GM12878 (cell line): ENCODE results near the gene BCAS3. TPM values are rescaled to one million over a fixed set of nuclear protein-coding genes. Genes with fewer than 3 reads are reported as not detected.

Experiments used
- ATAC-seq: fragments of 200-7000 bp; cut with Tn5 transposase; 3 replicates; pipeline ENCODE4 v1.9.1; 2020; ENCODE audit warnings: mild to moderate bottlenecking, moderate library complexity
- BruUV-seq: library from RNA; stranded (reverse); fragments of 400-500 nt; replicated peaks from 2 replicates; lab custom pipeline; 2021; lab: Mats Ljungman, UMichigan
- CTCF ChIA-PET: fragments of 300-600 bp; sonication (Branson Sonifier 250); formaldehyde crosslinking; extraction: SDS; loops from one replicate; lab custom pipeline; 2021; ENCODE audit warnings: inconsistent platforms; lab: Yijun Ruan, JAX
- POLR2A ChIA-PET: fragments of 350-600 bp; formaldehyde crosslinking; extraction: SDS; loops from one replicate; lab custom pipeline; 2021; ENCODE audit warnings: inconsistent platforms; lab: Charles Lee
- RAD21 ChIA-PET: fragments of 300-600 bp; sonication (Branson Sonifier 250); formaldehyde crosslinking; loops from one replicate; lab custom pipeline; 2023; ENCODE audit warnings: antibody characterized with exemption; ENCODE audit not compliant: unreplicated experiment; lab: Charles Lee
- SMC1A ChIA-PET: fragments of 300-600 bp; sonication (Branson Sonifier 250); formaldehyde crosslinking; loops from one replicate; lab custom pipeline; 2023; ENCODE audit not compliant: unreplicated experiment, uncharacterized antibody; lab: Charles Lee
- DNase-seq: peaks from one replicate; pipeline ENCODE4 v3.0.0-alpha.2; 2011; ENCODE audit warnings: low read depth, low spot score
- FAIRE-seq: peaks from 3 replicates; lab custom pipeline; 2011; peaks lifted over from hg19 to GRCh38; lab: Jason Lieb, UNC
- H2AFZ ChIP-seq: 2 replicates; pipeline ENCODE4 v1.6.0; 2011; ENCODE audit warnings: low read depth, low read length, control low read depth; ENCODE audit not compliant: control insufficient read depth
- H3K27ac ChIP-seq: 2 replicates; pipeline ENCODE4 v1.5.1; 2011; ENCODE audit warnings: control low read depth; ENCODE audit not compliant: control insufficient read depth, insufficient read depth
- H3K27me3 ChIP-seq, 2 experiments: replicated peaks in 1 of 2; 2 replicates each; pipeline versions ENCODE4 v1.6.0 to v1.6.1; 2011; ENCODE audit warnings: low read length in 1 of 2; ENCODE audit not compliant: control insufficient read depth in 2 of 2, insufficient read depth in 2 of 2
- H3K36me3 ChIP-seq, 2 experiments: 2 replicates each; pipeline ENCODE4 v1.5.1; 2011; ENCODE audit warnings: low read length in 1 of 2; ENCODE audit not compliant: control insufficient read depth in 2 of 2, insufficient read depth in 2 of 2
- H3K4me1 ChIP-seq: 2 replicates; pipeline ENCODE4 v1.6.1; 2011; ENCODE audit warnings: mild to moderate bottlenecking, low read length, moderate library complexity, mixed read lengths; ENCODE audit not compliant: control insufficient read depth, insufficient read depth
- H3K4me2 ChIP-seq: 2 replicates; pipeline ENCODE4 v1.6.0; 2011; ENCODE audit warnings: control low read depth; ENCODE audit not compliant: control insufficient read depth, insufficient read depth
- H3K4me3 ChIP-seq: fragments of 200-600 bp; sonication (generic); 2 replicates; pipeline ENCODE4 v1.5.1; 2016
- H3K79me2 ChIP-seq: 2 replicates; pipeline ENCODE4 v1.6.0; 2011; ENCODE audit warnings: low read length; ENCODE audit not compliant: control insufficient read depth, insufficient read depth
- H3K9ac ChIP-seq: 2 replicates; pipeline ENCODE4 v1.8.0; 2011; ENCODE audit warnings: low read length, control low read depth, mixed read lengths; ENCODE audit not compliant: control insufficient read depth, insufficient read depth
- H3K9me3 ChIP-seq: replicated peaks from 3 replicates; pipeline ENCODE4 v1.5.1; 2011; ENCODE audit warnings: mild to moderate bottlenecking, low read length; ENCODE audit not compliant: control insufficient read depth, insufficient read depth
- H4K20me1 ChIP-seq: 2 replicates; pipeline ENCODE4 v1.6.0; 2011; ENCODE audit not compliant: control insufficient read depth, insufficient read depth
- CHD4 ChIP-seq: fragments of 200-600 bp; sonication (generic); IDR thresholded peaks from 2 replicates; pipeline ENCODE4 v1.6.1; 2016; ENCODE audit warnings: mild to moderate bottlenecking
- MYB ChIP-seq: fragments of 150-350 bp; IDR thresholded peaks from 2 replicates; pipeline ENCODE4 v1.6.1; 2014; ENCODE audit warnings: mild to moderate bottlenecking, low read depth, low read length, borderline replicate concordance
- MYC ChIP-seq: IDR thresholded peaks from 2 replicates; pipeline ENCODE4 v1.6.1; 2011; ENCODE audit warnings: mild to moderate bottlenecking, low read length, moderate library complexity, inconsistent platforms; ENCODE audit not compliant: insufficient read depth, insufficient replicate concordance, insufficient read length, severe bottlenecking
- NFXL1 ChIP-seq: fragments of 450-650 bp; IDR thresholded peaks from 2 replicates; pipeline ENCODE4 v1.6.1; 2017; ENCODE audit warnings: antibody characterized with exemption, mild to moderate bottlenecking, borderline replicate concordance
- SMAD5 ChIP-seq: IDR thresholded peaks from 2 replicates; pipeline ENCODE4 v1.6.1; 2016; ENCODE audit warnings: antibody characterized with exemption, low read depth
- SPI1 ChIP-seq: IDR thresholded peaks from 2 replicates; pipeline ENCODE4 v1.6.1; 2011; ENCODE audit warnings: low read depth, mild to moderate bottlenecking, low read length, moderate library complexity, borderline replicate concordance; ENCODE audit not compliant: insufficient read depth
- TCF7 ChIP-seq: IDR thresholded peaks from 2 replicates; pipeline ENCODE4 v1.6.1; 2014; ENCODE audit warnings: antibody characterized with exemption, borderline replicate concordance
- ZBTB40 ChIP-seq: fragments of 450-650 bp; IDR thresholded peaks from 2 replicates; pipeline ENCODE4 v1.6.1; 2016; ENCODE audit warnings: mild to moderate bottlenecking, moderate library complexity, borderline replicate concordance
- WGBS: methylation state at CpG from one replicate; pipeline ENCODE4 v1.1.6; 2016; ENCODE audit warnings: low lambda C conversion rate; ENCODE audit not compliant: insufficient replicate concordance, insufficient coverage; ENCODE audit errors: missing lambda C conversion rate; 5-methylcytosine and 5-hydroxymethylcytosine counted together
- in situ Hi-C: fragments of 300-500 bp; cut with MboI; formaldehyde crosslinking; loops from 9 replicates; pipeline ENCODE4 v1.14.3; 2018; ENCODE audit warnings: mixed read lengths
- intact Hi-C: fragments of 100-400 bp; cut with micrococcal nuclease; formaldehyde crosslinking; loops from one replicate; pipeline ENCODE4 v1.14.2; 2022; ENCODE audit not compliant: unreplicated experiment
- polyA plus RNA-seq, 11 experiments: library from polyadenylated mRNA; depleted of rRNA in 4 of 11; unstranded in 6 of 11; stranded (reverse) in 5 of 11; fragments of >200 nt; fragmentation: Nextera tagmentation in 4 of 11; fragmentation: Illumina TruSeq in 1 of 11; extraction: Ambion mirVana in 4 of 11; extraction: Trizol in 1 of 11; gene quantifications; 1 replicate in 1 of 11; 2 replicates in 10 of 11; pipeline versions ENCODE4 v1.2.1 to v1.2.3, GENCODE V29; 2011 to 2016; ENCODE audit warnings: inconsistent platforms in 2 of 11, missing spikeins in 2 of 11, low read depth in 1 of 11
- total RNA-seq, 4 experiments: library from RNA; depleted of rRNA in 3 of 4; stranded (reverse); fragments of >200 nt in 3 of 4; fragmentation: Illumina TruSeq in 1 of 4; extraction: Trizol in 1 of 4; gene quantifications; 2 replicates each; pipeline versions ENCODE4 v1.2.1 to v1.2.3, GENCODE V29; 2013 to 2021
- TF ChIP-seq, protein P1 (sequence below): fragments of 450-650 bp; IDR thresholded peaks from 2 replicates; pipeline ENCODE4 v1.6.1; 2016; ENCODE audit warnings: mild to moderate bottlenecking

Gene BCAS3
- total and polyA plus RNA-seq, 10 of the 15 experiments (the other 5 are each of a cell fraction or from before 2014, with no cell fraction given) = 2.1 to 11.0 (median 6.6) TPM

- no TSS peak for BruUV-seq
- ChIA-PET POLR2A (no interaction called here), RAD21 (no interaction called here), SMC1A (interaction anchor here (1.0 kb wide), 1 partner anchor 9 kb away, joined by 3 read pairs; no protein-coding TSS in a partner anchor), CTCF (interaction anchor here (1.0 kb wide), 1 partner anchor 24 kb away, joined by 4 read pairs; no protein-coding TSS in a partner anchor)
- H3K79me2 ChIP-seq = no peaks in the 10 kb centered on the region
- TF ChIP-seq MYB (no peak), TCF7 (no peak), CHD4 (no peak), SPI1 (no peak), SMAD5 (no peak), MYC (no peak), ZBTB40 (no peak), NFXL1 (peak; percentile 80)
- TF ChIP-seq, protein P1, sequence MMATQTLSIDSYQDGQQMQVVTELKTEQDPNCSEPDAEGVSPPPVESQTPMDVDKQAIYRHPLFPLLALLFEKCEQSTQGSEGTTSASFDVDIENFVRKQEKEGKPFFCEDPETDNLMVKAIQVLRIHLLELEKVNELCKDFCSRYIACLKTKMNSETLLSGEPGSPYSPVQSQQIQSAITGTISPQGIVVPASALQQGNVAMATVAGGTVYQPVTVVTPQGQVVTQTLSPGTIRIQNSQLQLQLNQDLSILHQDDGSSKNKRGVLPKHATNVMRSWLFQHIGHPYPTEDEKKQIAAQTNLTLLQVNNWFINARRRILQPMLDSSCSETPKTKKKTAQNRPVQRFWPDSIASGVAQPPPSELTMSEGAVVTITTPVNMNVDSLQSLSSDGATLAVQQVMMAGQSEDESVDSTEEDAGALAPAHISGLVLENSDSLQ = 0 out of 2 replicates have a peak, but pooled peaks have one; percentile 12
- WGBS = 82% methylated on average over 2 of the region's 2 CpGs
- no peaks in the 10 kb centered on the region for H3K27me3 ChIP-seq
- intact Hi-C loops (no loop called here), in situ Hi-C loops (no loop called here)
- H3K4me3 ChIP-seq = no peak overlapping the region
- H2AFZ ChIP-seq = no peak overlapping the region
- H3K9me3 ChIP-seq = no peaks in the 10 kb centered on the region
- H3K27ac ChIP-seq = no peak overlapping the region
- no peak for DNase-seq
- H4K20me1 ChIP-seq = no peaks in the 10 kb centered on the region
- no peak for FAIRE-seq
- no peaks in the 10 kb centered on the region for H3K4me1 ChIP-seq
- H3K4me2 ChIP-seq = no peak overlapping the region
- H3K9ac ChIP-seq = no peak overlapping the region
- ATAC-seq = peak; percentile 49
- peaks cover 0 to 3% of the 10 kb centered on the region in 2 experiments; a peak in 3 of 4 replicates for H3K36me3 ChIP-seq
These were observed 16.2 kb upstream of the BCAS3 start for GRCh38 chr17:60661489-60661888.
